ENCODE data around the gene CASTOR1.

GRCh38 chr22:30294830-30295229, 5.5 kb upstream of the CASTOR1 start:
- TF ChIP-seq CTCF (conservative IDR thresholded peaks at IDR 0.05 in 1 of 2, IDR thresholded peaks at IDR 0.05 in 1 of 2; ENCODE audit: low read depth in 1 of 2, low read length in 2 of 2): no peak
- no peak for TF ChIP-seq EZH2 (IDR thresholded peaks at IDR 0.05; ENCODE audit: low read length, missing control alignments)

All from fibroblast of lung (primary cell).